Mucosa of stomach (tissue), 1 donor: ENCODE measurements around the gene INTS6.

ENCODE experiments used
- H3K27me3 ChIP-seq: one replicate; pipeline ENCODE4 v1.7.0; 2013; ENCODE audit warnings: mild to moderate bottlenecking, low read length; ENCODE audit not compliant: control insufficient read depth, insufficient read depth
- H3K36me3 ChIP-seq: one replicate; pipeline ENCODE4 v1.7.0; 2013; ENCODE audit warnings: low read length; ENCODE audit not compliant: control insufficient read depth, insufficient read depth
- H3K4me1 ChIP-seq: one replicate; pipeline ENCODE4 v1.7.0; 2013; ENCODE audit warnings: mild to moderate bottlenecking, low read length; ENCODE audit not compliant: control insufficient read depth, insufficient read depth
- H3K4me3 ChIP-seq: one replicate; pipeline ENCODE4 v1.7.0; 2013; ENCODE audit warnings: low read length
- H3K9ac ChIP-seq: one replicate; pipeline ENCODE4 v1.7.0; 2013; ENCODE audit warnings: mild to moderate bottlenecking, low read length, moderate library complexity
- H3K9me3 ChIP-seq: one replicate; pipeline ENCODE4 v1.7.0; 2013; ENCODE audit warnings: mild to moderate bottlenecking, low read length, moderate library complexity; ENCODE audit not compliant: control insufficient read depth
- donor health status: Pancreatic carcinoma.

The INTS6 gene

DNA sequence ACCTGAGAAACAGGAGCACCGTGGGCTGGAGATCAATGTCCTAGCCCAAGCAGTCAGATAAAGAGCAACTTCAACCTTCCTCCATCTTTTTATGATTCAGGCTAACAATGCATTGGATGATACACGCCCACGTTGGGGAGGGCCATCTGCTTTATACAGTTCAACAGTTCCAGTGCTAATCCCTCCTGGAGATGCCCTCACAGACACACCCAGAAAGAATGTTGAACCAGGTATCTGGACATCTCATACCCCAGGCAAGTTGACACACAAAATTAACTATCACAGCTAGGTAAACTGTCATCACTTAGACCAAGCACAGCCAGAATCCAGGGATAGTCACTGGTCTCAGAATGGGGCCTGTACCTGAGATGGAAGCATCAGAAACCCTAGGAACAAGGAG lies 134.0 kb downstream of the INTS6 start:
- Histone ChIP-seq H3K9me3 (no peaks in the 10 kb centered on the region), H3K9ac (no peak overlapping the region), H3K36me3 (no peaks in the 10 kb centered on the region), H3K4me3 (no peak overlapping the region), H3K4me1 (no peaks in the 10 kb centered on the region), H3K27me3 (no peaks in the 10 kb centered on the region)

DNA sequence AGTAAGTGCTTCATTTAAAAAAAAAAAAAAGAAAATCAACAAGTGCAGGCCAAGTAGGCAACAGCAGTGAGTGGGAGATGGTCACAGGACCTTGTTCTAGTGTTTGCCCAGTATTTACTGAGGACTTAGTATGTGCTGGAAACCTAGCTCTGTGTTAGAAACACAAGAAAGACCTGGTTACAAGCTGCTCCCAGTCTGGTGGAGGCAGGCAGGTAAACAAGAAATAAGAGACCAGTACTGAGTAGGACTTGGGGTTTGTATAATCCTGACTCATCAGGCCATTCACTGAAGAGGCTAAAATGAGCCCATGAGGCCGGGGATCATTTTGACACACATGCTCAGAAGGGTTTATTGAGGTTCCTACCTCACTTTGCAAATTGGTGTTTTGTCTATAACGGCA lies 134.8 kb downstream of the INTS6 start:
- Histone ChIP-seq H3K9me3 (no peaks in the 10 kb centered on the region), H3K9ac (no peak overlapping the region), H3K27me3 (no peaks in the 10 kb centered on the region), H3K4me3 (no peak overlapping the region), H3K4me1 (no peaks in the 10 kb centered on the region), H3K36me3 (no peaks in the 10 kb centered on the region)

DNA sequence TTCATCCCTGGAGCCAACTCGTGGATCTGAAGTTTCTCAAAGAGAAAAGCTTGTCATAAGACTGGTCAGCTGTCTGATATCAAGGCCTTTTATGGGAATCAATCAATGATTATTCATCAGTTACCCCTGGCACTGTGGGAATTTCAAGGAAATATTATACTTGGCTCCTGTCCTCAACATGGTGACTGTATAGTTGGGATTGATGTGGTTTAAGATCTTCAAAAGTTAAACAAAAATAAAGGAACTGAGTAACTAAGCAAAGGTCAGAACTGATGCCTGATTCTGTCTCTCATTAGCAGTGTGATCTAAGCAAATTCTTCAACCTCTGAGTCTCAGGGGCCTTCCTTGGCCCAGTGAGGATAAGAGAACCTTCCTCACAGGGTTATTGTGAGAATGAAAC lies 135.6 kb downstream of the INTS6 start:
- Histone ChIP-seq H3K9ac (no peak overlapping the region), H3K27me3 (no peaks in the 10 kb centered on the region), H3K36me3 (no peaks in the 10 kb centered on the region), H3K9me3 (no peaks in the 10 kb centered on the region), H3K4me1 (no peaks in the 10 kb centered on the region), H3K4me3 (no peak overlapping the region)

DNA sequence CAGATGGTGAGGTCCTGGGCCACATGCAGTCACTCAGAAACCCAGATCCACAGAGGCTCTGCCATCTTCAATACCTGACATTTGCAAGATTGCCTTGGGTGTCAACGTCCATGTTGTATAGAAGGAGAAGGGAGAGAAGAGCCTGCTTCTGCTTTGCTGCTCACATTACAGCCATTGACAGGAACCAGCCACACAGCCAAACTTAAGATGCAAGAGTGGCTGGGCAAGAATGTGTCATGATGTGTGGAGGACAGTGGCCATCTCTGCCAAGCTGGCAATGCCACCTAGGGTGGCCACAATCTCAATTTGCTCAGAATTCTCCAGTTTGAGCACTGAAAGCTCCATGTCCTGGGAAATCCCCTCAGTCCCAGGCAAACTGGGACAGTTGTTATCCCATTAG lies 139.2 kb downstream of the INTS6 start:
- Histone ChIP-seq H3K27me3 (no peaks in the 10 kb centered on the region), H3K4me3 (no peak overlapping the region), H3K9me3 (no peaks in the 10 kb centered on the region), H3K4me1 (no peaks in the 10 kb centered on the region), H3K36me3 (no peaks in the 10 kb centered on the region), H3K9ac (no peak overlapping the region)

DNA sequence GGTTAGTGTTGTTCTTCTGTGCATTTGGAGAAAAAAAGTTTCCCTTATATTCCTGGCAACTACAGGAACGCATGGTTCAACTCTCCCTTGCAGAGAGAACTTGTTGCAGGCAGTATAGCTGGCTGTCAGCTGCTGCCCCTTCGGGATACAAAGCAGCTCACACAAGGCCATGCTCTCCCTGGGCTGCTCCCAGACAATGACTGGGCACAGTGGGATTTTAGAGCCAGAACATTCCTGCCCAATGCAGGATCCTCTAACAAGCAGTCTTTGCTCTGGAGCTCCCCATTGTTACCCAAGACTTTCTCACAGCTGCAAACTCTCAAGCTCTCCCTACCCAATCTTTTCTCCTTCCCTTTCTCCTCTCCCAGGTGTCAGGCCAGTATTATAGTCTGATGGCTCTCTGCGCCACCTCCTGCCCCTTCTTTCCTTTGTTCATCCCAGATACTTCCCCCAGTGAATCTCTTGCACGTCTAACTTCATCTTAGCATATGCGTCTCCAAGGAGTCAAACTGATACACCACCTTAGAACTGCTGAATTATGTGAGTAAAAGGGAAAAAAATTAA lies 140.8 kb downstream of the INTS6 start:
- Histone ChIP-seq H3K4me1 (no peaks in the 10 kb centered on the region), H3K27me3 (no peaks in the 10 kb centered on the region), H3K36me3 (no peaks in the 10 kb centered on the region), H3K4me3 (no peak overlapping the region), H3K9me3 (no peaks in the 10 kb centered on the region), H3K9ac (no peak overlapping the region)
